ENCODE results near the gene PHACTR4.
A peak's percentile ranks its signal among the peaks of the same experiment; 100 is the strongest.

The PHACTR4 gene

GRCh38 chr1:28540651-28541050 lies 171.1 kb downstream of the PHACTR4 start:
- TF ChIP-seq CTCF (IDR thresholded peaks at IDR 0.05), result peak; percentile 36; the same call in 1 of the 2 replicates

- no peak for TF ChIP-seq CTCF (IDR thresholded peaks at IDR 0.05)
Measured at GRCh38 chr1:28545246-28545628, 175.7 kb downstream of the PHACTR4 start.

GRCh38 chr1:28548318-28548717 lies 178.8 kb downstream of the PHACTR4 start:
- TF ChIP-seq CTCF (IDR thresholded peaks at IDR 0.05), result no peak
